Measurements from ENCODE around the gene R3HDM2.

GRCh38 chr12:57449375-57449774 lies 18.5 kb upstream of the R3HDM2 start:
- TF ChIP-seq ZNF274 (IDR thresholded peaks at IDR 0.05; ENCODE audit: low read depth, low read length), result no peak
- TF ChIP-seq SUZ12 (IDR thresholded peaks at IDR 0.05; ENCODE audit: extremely low read depth, insufficient read depth, insufficient read length), result no peak
- no peak for TF ChIP-seq YY1 (IDR thresholded peaks at IDR 0.05; ENCODE audit: insufficient read depth, insufficient read length)
